Neural progenitor cell (in vitro differentiated cells): ENCODE data around the gene PSMC3IP. TPM values are rescaled to one million over a fixed set of nuclear protein-coding genes. Genes with fewer than 3 reads are reported as not detected.

Source experiments
- DNase-seq: peaks from one replicate; pipeline ENCODE4 v3.0.0-alpha.2; 2016; ENCODE audit warnings: low spot score
- H2AFZ ChIP-seq: fragments of 200-600 bp; sonication (generic); replicated peaks from 2 replicates; pipeline ENCODE4 v1.6.1; 2016; ENCODE audit warnings: antibody characterized with exemption
- H3F3A ChIP-seq: fragments of 200-600 bp; sonication (generic); 2 replicates; pipeline ENCODE4 v1.6.1; 2016; ENCODE audit warnings: antibody characterized with exemption, low read depth
- H3K27ac ChIP-seq: fragments of 200-600 bp; sonication (generic); 2 replicates; pipeline ENCODE4 v1.5.1; 2016; ENCODE audit warnings: mild to moderate bottlenecking
- H3K27me3 ChIP-seq: fragments of 200-600 bp; sonication (generic); 2 replicates; pipeline ENCODE4 v1.6.1; 2016; ENCODE audit warnings: mild to moderate bottlenecking, moderate library complexity
- H3K36me3 ChIP-seq: fragments of 200-600 bp; sonication (generic); 2 replicates; pipeline ENCODE4 v1.5.1; 2016
- H3K4me1 ChIP-seq: fragments of 200-600 bp; sonication (generic); 2 replicates; pipeline ENCODE4 v1.6.1; 2016; ENCODE audit warnings: mixed run types
- H3K4me2 ChIP-seq: fragments of 200-600 bp; sonication (generic); 2 replicates; pipeline ENCODE4 v1.6.1; 2016
- H3K4me3 ChIP-seq: fragments of 200-600 bp; sonication (generic); 2 replicates; pipeline ENCODE4 v1.5.1; 2016
- H3K79me2 ChIP-seq: fragments of 200-600 bp; sonication (generic); 2 replicates; pipeline ENCODE4 v1.6.1; 2016; ENCODE audit warnings: low read depth
- H3K9ac ChIP-seq: fragments of 200-600 bp; sonication (generic); 2 replicates; pipeline ENCODE4 v1.6.1; 2016
- H3K9me3 ChIP-seq: fragments of 200-600 bp; sonication (generic); 2 replicates; pipeline ENCODE4 v1.5.1; 2016; ENCODE audit warnings: low read depth
- H4K20me1 ChIP-seq: fragments of 200-600 bp; sonication (generic); 2 replicates; pipeline ENCODE4 v1.6.1; 2016; ENCODE audit warnings: low read depth
- H3K27ac Mint-ChIP-seq: 3 replicates; pipeline ENCODE4 v1.8.0; 2021; ENCODE audit warnings: mixed read lengths
- H3K27me3 Mint-ChIP-seq: 2 replicates; pipeline ENCODE4 v1.8.0; 2022; ENCODE audit warnings: low read depth, mild to moderate bottlenecking, inconsistent platforms, moderate library complexity, mixed read lengths; ENCODE audit not compliant: insufficient read depth
- H3K36me3 Mint-ChIP-seq: 3 replicates; pipeline ENCODE4 v1.8.0; 2021; ENCODE audit warnings: mixed read lengths
- H3K4me1 Mint-ChIP-seq: 3 replicates; pipeline ENCODE4 v1.8.0; 2021; ENCODE audit warnings: mixed read lengths
- H3K4me3 Mint-ChIP-seq: 3 replicates; pipeline ENCODE4 v1.8.0; 2021; ENCODE audit warnings: mild to moderate bottlenecking, moderate library complexity, mixed read lengths
- H3K9me3 Mint-ChIP-seq: 3 replicates; pipeline ENCODE4 v1.8.0; 2020; ENCODE audit warnings: mixed read lengths
- CTCF ChIP-seq: fragments of 200-600 bp; sonication (generic); IDR thresholded peaks from 2 replicates; pipeline ENCODE4 v1.5.1; 2017; ENCODE audit warnings: antibody characterized with exemption, mild to moderate bottlenecking
- EZH2 ChIP-seq: fragments of 200-600 bp; sonication (generic); IDR thresholded peaks from 2 replicates; pipeline ENCODE4 v1.6.1; 2017; ENCODE audit warnings: antibody characterized with exemption, mild to moderate bottlenecking, moderate library complexity
- EZH2phosphoT487 ChIP-seq: fragments of 200-600 bp; sonication (generic); IDR thresholded peaks from 2 replicates; pipeline ENCODE4 v1.6.1; 2017; ENCODE audit warnings: antibody characterized with exemption
- total RNA-seq: library from RNA; depleted of rRNA; stranded (reverse); fragments of >200 nt; gene quantifications from 2 replicates; pipeline ENCODE4 v1.2.3, GENCODE V29; 2015; ENCODE audit warnings: low replicate concordance

PSMC3IP gene
- total RNA-seq, 1 donor from 2014 or later: 23.7 TPM

- Mint-ChIP-seq H3K4me3 (peak overlapping the region; percentile 67), H3K9me3 (no peaks in the 10 kb centered on the region), H3K4me1 (peaks cover 14% of the 10 kb centered on the region), H3K36me3 (peaks cover 22% of the 10 kb centered on the region), H3K27ac (no peak overlapping the region), H3K27me3 (peaks cover 3% of the 10 kb centered on the region)
- H3K9me3 ChIP-seq: no peaks in the 10 kb centered on the region
- no peaks in the 10 kb centered on the region for H3K27me3 ChIP-seq
- DNase-seq: no peak
- peaks cover 6% of the 10 kb centered on the region for H3K4me1 ChIP-seq
- no peak overlapping the region for H3K4me3 ChIP-seq
- peaks cover 4% of the 10 kb centered on the region for H3K36me3 ChIP-seq
- peaks cover 15% of the 10 kb centered on the region for H3K79me2 ChIP-seq
- no peak overlapping the region for H3K27ac ChIP-seq
- H2AFZ ChIP-seq: no peak overlapping the region
- no peak overlapping the region for H3K9ac ChIP-seq
- no peaks in the 10 kb centered on the region for H4K20me1 ChIP-seq
- H3F3A ChIP-seq: peaks cover 54% of the 10 kb centered on the region
- H3K4me2 ChIP-seq: no peak overlapping the region
- no peak for TF ChIP-seq EZH2
- TF ChIP-seq CTCF: no peak
- no peak for TF ChIP-seq EZH2phosphoT487
Measured at GRCh38 chr17:42568341-42569111, 9.0 kb downstream of the PSMC3IP start.

GRCh38 chr17:42566883-42567573, 10.5 kb downstream of the PSMC3IP start, which contains the start of gene MLX:
Gene MLX (plus strand): TSS chr17:42567100. CDS start chr17:42567125, 25 bp downstream.
- H3K9ac ChIP-seq: peak within 1 kb of the TSS; percentile 50
- no peak within 1 kb of the TSS for H3K27ac ChIP-seq
- Mint-ChIP-seq H3K4me1 (peaks cover 23% of the 10 kb centered on the region), H3K9me3 (no peaks in the 10 kb centered on the region), H3K36me3 (peaks cover 16% of the 10 kb centered on the region), H3K27ac (peak within 1 kb of the TSS; percentile 69), H3K27me3 (peaks cover 3% of the 10 kb centered on the region), H3K4me3 (peak within 1 kb of the TSS; percentile 95)
- peak; percentile 97 for DNase-seq
- no peaks in the 10 kb centered on the region for H3K9me3 ChIP-seq
- no peaks in the 10 kb centered on the region for H3K36me3 ChIP-seq
- peak within 1 kb of the TSS; percentile 40 for H2AFZ ChIP-seq
- no peaks in the 10 kb centered on the region for H3K27me3 ChIP-seq
- H3K4me2 ChIP-seq: peak within 1 kb of the TSS; percentile 89
- H3K4me1 ChIP-seq: peaks cover 12% of the 10 kb centered on the region
- TF ChIP-seq CTCF: peak; percentile 12
- no peak for TF ChIP-seq EZH2phosphoT487
- no peak for TF ChIP-seq EZH2
- H3K79me2 ChIP-seq: peaks cover 30% of the 10 kb centered on the region
- H4K20me1 ChIP-seq: no peaks in the 10 kb centered on the region
- peaks cover 47% of the 10 kb centered on the region for H3F3A ChIP-seq
- peak within 1 kb of the TSS; percentile 80 for H3K4me3 ChIP-seq

DNA sequence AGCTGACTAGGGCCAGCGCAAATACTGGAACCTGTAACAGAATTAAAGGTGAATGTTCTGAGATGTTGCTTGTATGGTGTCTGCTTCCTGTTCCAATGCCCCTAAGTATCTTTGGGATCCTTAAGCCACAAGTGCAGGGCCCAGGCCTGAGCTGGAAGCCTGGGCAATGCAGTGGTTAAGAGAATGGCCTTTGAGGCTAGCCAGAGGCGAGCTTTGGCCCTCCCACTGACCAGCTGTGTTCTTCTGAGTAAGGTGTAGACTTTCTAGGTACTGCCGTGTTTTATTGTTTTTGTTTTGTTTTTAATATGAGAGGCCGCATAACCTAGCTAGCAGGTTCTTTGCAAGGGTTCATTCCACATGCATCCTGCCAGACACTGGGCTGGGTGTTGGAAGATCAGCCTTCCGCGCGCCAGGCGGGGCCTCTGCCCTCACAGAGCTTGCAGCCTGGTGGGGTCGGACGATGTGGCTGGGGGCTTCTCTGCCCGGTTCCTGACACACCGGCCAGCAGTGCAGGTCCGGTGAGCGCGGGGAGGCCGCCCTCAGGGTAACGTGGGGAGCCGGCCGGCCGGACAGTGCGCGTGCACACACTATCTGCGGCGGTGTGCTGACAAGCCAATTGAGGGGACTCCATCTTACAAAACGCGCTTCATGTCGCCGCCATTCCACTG, 11.2 kb downstream of the PSMC3IP start:
- Mint-ChIP-seq H3K36me3 (peaks cover 13% of the 10 kb centered on the region), H3K4me1 (peaks cover 26% of the 10 kb centered on the region), H3K27me3 (peaks cover 6% of the 10 kb centered on the region), H3K4me3 (peak overlapping the region; percentile 95), H3K27ac (peak overlapping the region; percentile 69), H3K9me3 (no peaks in the 10 kb centered on the region)
- Histone ChIP-seq H3F3A (peaks cover 40% of the 10 kb centered on the region), H4K20me1 (no peaks in the 10 kb centered on the region), H3K36me3 (no peaks in the 10 kb centered on the region), H3K4me3 (peak overlapping the region; percentile 80), H3K27ac (no peak overlapping the region), H3K4me1 (peaks cover 12% of the 10 kb centered on the region), H3K9me3 (no peaks in the 10 kb centered on the region), H3K27me3 (no peaks in the 10 kb centered on the region), H3K4me2 (peak overlapping the region; percentile 89), H2AFZ (peak overlapping the region; percentile 40), H3K9ac (peak overlapping the region; percentile 33), H3K79me2 (peaks cover 30% of the 10 kb centered on the region)
- DNase-seq: no peak
- TF ChIP-seq CTCF: no peak
- no peak for TF ChIP-seq EZH2phosphoT487
- TF ChIP-seq EZH2: no peak
